ENCODE measurements around the gene TNFAIP8.

GRCh38 chr5:119321569-119322311, 34.1 kb upstream of the TNFAIP8 start:
- TF ChIP-seq CTCF (IDR thresholded peaks at IDR 0.05) (no peak), POLR2AphosphoS5 (IDR thresholded peaks at IDR 0.05; ENCODE audit: insufficient read depth in 1 of 2, low read depth in 1 of 2) (no peak), POLR2A (IDR thresholded peaks at IDR 0.05) (no peak)

Data from vagina (tissue), 2 donors.